DOHH2 (cell line): Measurements from ENCODE around the gene ZMYM1.

ENCODE experiments used
- EZH2phosphoT487 ChIP-seq: fragments of 200-600 bp; sonication (generic); IDR thresholded peaks from 2 replicates; pipeline ENCODE4 v1.6.1; 2017; ENCODE audit warnings: borderline replicate concordance, mild to moderate bottlenecking, antibody characterized with exemption, low read length, moderate library complexity, mixed read lengths
- TF ChIP-seq, protein P1 (sequence below): fragments of 200-600 bp; sonication (generic); IDR thresholded peaks from one replicate; pipeline ENCODE4 v1.5.1; 2014; ENCODE audit warnings: antibody characterized with exemption, mild to moderate bottlenecking, low read depth, low read length; ENCODE audit not compliant: poor library complexity, severe bottlenecking

- TF ChIP-seq, protein P1, sequence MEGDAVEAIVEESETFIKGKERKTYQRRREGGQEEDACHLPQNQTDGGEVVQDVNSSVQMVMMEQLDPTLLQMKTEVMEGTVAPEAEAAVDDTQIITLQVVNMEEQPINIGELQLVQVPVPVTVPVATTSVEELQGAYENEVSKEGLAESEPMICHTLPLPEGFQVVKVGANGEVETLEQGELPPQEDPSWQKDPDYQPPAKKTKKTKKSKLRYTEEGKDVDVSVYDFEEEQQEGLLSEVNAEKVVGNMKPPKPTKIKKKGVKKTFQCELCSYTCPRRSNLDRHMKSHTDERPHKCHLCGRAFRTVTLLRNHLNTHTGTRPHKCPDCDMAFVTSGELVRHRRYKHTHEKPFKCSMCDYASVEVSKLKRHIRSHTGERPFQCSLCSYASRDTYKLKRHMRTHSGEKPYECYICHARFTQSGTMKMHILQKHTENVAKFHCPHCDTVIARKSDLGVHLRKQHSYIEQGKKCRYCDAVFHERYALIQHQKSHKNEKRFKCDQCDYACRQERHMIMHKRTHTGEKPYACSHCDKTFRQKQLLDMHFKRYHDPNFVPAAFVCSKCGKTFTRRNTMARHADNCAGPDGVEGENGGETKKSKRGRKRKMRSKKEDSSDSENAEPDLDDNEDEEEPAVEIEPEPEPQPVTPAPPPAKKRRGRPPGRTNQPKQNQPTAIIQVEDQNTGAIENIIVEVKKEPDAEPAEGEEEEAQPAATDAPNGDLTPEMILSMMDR, result no peak
- no peak for TF ChIP-seq EZH2phosphoT487
Observed at GRCh38 chr1:35064265-35064664, 14.9 kb upstream of the ZMYM1 start.
